AG04450 (cell line): Measurements from ENCODE around the gene SH3RF2. TPM values are rescaled to one million over a fixed set of nuclear protein-coding genes. Genes with fewer than 3 reads are reported as not detected.

Experiments
- CTCF ChIA-PET: fragments of 300-600, 350-600 bp; formaldehyde crosslinking; extraction: SDS; loops from one replicate; lab custom pipeline; 2022; ENCODE audit warnings: antibody characterized with exemption, inconsistent platforms; lab: Charles Lee
- POLR2A ChIA-PET: fragments of 350-600 bp; formaldehyde crosslinking; extraction: SDS; loops from one replicate; lab custom pipeline; 2021; ENCODE audit warnings: antibody characterized with exemption, inconsistent platforms; lab: Yijun Ruan, JAX
- DNase-seq: peaks from one replicate; pipeline ENCODE4 v3.0.0-alpha.2; 2011; ENCODE audit warnings: low read depth, low spot score
- H3K27ac ChIP-seq: one replicate; pipeline ENCODE4 v1.5.1; 2012; ENCODE audit warnings: low read depth, low read length, control low read depth
- H3K27me3 ChIP-seq: one replicate; pipeline ENCODE4 v1.6.0; 2012; ENCODE audit warnings: low read length; ENCODE audit not compliant: control insufficient read depth, insufficient read depth
- H3K4me3 ChIP-seq: 2 replicates; pipeline ENCODE4 v1.5.1; 2011; ENCODE audit warnings: mild to moderate bottlenecking, low read depth, low read length, control low read depth
- H3K9me3 ChIP-seq: 2 replicates; pipeline ENCODE4 v1.5.1; 2012; ENCODE audit warnings: low read length; ENCODE audit not compliant: control insufficient read depth, insufficient read depth
- polyA plus RNA-seq: library from polyadenylated mRNA; depleted of rRNA; stranded (reverse); fragments of >200 nt; gene quantifications from 2 replicates; pipeline ENCODE4 v1.2.3, GENCODE V29; 2011
- TF ChIP-seq, protein P1 (sequence below): IDR thresholded peaks from 2 replicates; pipeline ENCODE4 v1.5.1; 2011; ENCODE audit warnings: low read depth, low read length, control low read depth, inconsistent platforms

SH3RF2 gene
- polyA plus RNA-seq, 1 experiment = 0.87 TPM

GRCh38 chr5:146026307-146027010 lies 90.1 kb downstream of the SH3RF2 start:
- TF ChIP-seq, protein P1, sequence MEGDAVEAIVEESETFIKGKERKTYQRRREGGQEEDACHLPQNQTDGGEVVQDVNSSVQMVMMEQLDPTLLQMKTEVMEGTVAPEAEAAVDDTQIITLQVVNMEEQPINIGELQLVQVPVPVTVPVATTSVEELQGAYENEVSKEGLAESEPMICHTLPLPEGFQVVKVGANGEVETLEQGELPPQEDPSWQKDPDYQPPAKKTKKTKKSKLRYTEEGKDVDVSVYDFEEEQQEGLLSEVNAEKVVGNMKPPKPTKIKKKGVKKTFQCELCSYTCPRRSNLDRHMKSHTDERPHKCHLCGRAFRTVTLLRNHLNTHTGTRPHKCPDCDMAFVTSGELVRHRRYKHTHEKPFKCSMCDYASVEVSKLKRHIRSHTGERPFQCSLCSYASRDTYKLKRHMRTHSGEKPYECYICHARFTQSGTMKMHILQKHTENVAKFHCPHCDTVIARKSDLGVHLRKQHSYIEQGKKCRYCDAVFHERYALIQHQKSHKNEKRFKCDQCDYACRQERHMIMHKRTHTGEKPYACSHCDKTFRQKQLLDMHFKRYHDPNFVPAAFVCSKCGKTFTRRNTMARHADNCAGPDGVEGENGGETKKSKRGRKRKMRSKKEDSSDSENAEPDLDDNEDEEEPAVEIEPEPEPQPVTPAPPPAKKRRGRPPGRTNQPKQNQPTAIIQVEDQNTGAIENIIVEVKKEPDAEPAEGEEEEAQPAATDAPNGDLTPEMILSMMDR = no peak
- Histone ChIP-seq H3K27me3 (no peaks in the 10 kb centered on the region), H3K4me3 (no peak overlapping the region), H3K9me3 (no peaks in the 10 kb centered on the region), H3K27ac (no peak overlapping the region)
- no peak for DNase-seq
- CTCF ChIA-PET = interaction anchor here (1.7 kb wide), 1 partner anchor 23 kb away, joined by 4 read pairs; no protein-coding TSS in a partner anchor
- POLR2A ChIA-PET = no interaction called here

GRCh38 chr5:146027751-146028150 lies 91.4 kb downstream of the SH3RF2 start:
- POLR2A ChIA-PET = no interaction called here

DNA sequence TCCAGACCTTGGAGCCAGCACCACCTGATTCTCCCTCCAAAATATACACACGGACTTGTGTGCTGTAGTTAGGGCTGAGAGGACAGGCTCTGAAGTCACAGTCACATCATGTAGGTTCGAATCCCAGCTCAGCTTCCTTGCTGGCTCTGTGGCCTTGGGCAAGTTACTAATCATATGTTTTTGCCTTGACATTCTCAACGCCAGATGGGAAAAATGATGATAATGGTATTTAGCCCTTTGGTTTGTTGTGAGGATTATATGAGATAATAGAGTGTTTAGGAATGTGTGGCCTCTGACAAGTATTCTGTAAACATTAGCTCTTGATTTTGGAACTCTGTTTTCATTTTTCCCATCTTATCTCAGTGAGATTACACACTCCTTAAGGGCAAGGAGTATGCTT lies 96.5 kb downstream of the SH3RF2 start:
- CTCF ChIA-PET = interaction anchor here (0.6 to 1.9 kb wide), 2 partner anchors 8 to 216 kb away, joined by 6 to 9 read pairs; no protein-coding TSS in a partner anchor

More at GRCh38 chr5:146027751-146028150, 91.4 kb downstream of the SH3RF2 start:
- TF ChIP-seq, protein P1 = no peak
- CTCF ChIA-PET = no interaction called here
- H3K9me3 ChIP-seq = no peaks in the 10 kb centered on the region
- H3K4me3 ChIP-seq = no peak overlapping the region
- H3K27me3 ChIP-seq = no peaks in the 10 kb centered on the region
- no peak overlapping the region for H3K27ac ChIP-seq
- DNase-seq = no peak

GRCh38 chr5:146034127-146034526 lies 97.7 kb downstream of the SH3RF2 start:
- H3K9me3 ChIP-seq = no peaks in the 10 kb centered on the region
- DNase-seq = no peak
- H3K27me3 ChIP-seq = no peaks in the 10 kb centered on the region
- ChIA-PET POLR2A (no interaction called here), CTCF (no interaction called here)
- TF ChIP-seq, protein P1 = no peak
- H3K27ac ChIP-seq = no peak overlapping the region
- H3K4me3 ChIP-seq = no peak overlapping the region

More for the DNA sequence above, 96.5 kb downstream of the SH3RF2 start:
- Histone ChIP-seq H3K27me3 (no peaks in the 10 kb centered on the region), H3K4me3 (no peak overlapping the region), H3K27ac (no peak overlapping the region), H3K9me3 (no peaks in the 10 kb centered on the region)
- no peak for DNase-seq
- POLR2A ChIA-PET = no interaction called here
- TF ChIP-seq, protein P1 = no peak

GRCh38 chr5:146034605-146035004 lies 98.2 kb downstream of the SH3RF2 start:
- H3K27ac ChIP-seq = no peak overlapping the region
- DNase-seq = no peak
- ChIA-PET CTCF (no interaction called here), POLR2A (no interaction called here)
- no peaks in the 10 kb centered on the region for H3K27me3 ChIP-seq
- TF ChIP-seq, protein P1 = no peak
- no peaks in the 10 kb centered on the region for H3K9me3 ChIP-seq
- no peak overlapping the region for H3K4me3 ChIP-seq
